ENCODE results near the gene ASRGL1.
"Not testable (repeated sequence)": the region's sequence is repeated elsewhere in the genome, so short reads cannot be mapped to it uniquely, and the experiment has no call there.

Gene ASRGL1

DNA sequence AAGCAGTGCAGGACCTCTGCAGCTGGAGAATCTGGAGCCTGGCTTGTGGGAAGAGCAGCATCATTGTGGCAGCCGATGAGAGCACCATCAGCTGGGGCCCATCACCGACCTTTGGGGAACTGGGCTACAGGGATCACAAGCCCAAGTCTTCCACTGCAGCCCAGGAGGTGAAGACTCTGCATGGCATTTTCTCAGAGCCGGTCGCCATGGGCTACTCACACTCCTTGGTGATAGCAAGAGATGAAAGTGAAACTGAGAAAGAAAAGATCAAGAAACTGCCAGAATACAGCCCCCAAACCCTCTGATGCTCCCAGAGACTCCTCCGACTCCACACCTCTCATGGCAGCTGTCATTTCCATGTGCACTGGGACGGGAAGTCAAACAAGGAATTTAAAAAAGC, 35.6 kb downstream of the ASRGL1 start:
- H3K23ac ChIP-seq (ENCODE audit: low read length), result no peak overlapping the region
- no peaks in the 10 kb centered on the region for H3K4me1 ChIP-seq (ENCODE audit: control insufficient read depth in 1 of 2, insufficient read depth in 2 of 2, low read length in 2 of 2)
- no peak overlapping the region for H3K4ac ChIP-seq (ENCODE audit: low read depth, low read length)
- H4K8ac ChIP-seq (ENCODE audit: low read depth, low read length), result no peak overlapping the region
- no peak overlapping the region for H2AK5ac ChIP-seq (ENCODE audit: low read length)
- DNase-seq, result no peak
- no peak overlapping the region for H2BK5ac ChIP-seq (ENCODE audit: low read depth, low read length, poor library complexity)
- peaks cover 3% of the 10 kb centered on the region for H3K9me3 ChIP-seq (ENCODE audit: insufficient read depth, low read depth, low read length)
- no peak overlapping the region for H3K9ac ChIP-seq (ENCODE audit: low read length)
- no CpG with 5 or more reads among the region's 6 CpGs for WGBS (ENCODE audit: extremely low coverage, insufficient coverage, insufficient read length)
- H3K18ac ChIP-seq (ENCODE audit: low read length), result no peak overlapping the region
- H3K4me2 ChIP-seq (ENCODE audit: low read length), result no peak overlapping the region
- H2BK120ac ChIP-seq (ENCODE audit: insufficient read depth, low read length, poor library complexity), result no peak overlapping the region
- H3K14ac ChIP-seq (ENCODE audit: low read length), result no peak overlapping the region
- H4K12ac ChIP-seq (ENCODE audit: low read depth, low read length), result no peak overlapping the region
- H3K27ac ChIP-seq (ENCODE audit: low read depth, low read length), result no peak overlapping the region
- no peak overlapping the region for H3K4me3 ChIP-seq (ENCODE audit: low read depth, low read length)
- no peak overlapping the region for H2AFZ ChIP-seq (ENCODE audit: insufficient read depth, low read length, poor library complexity)
- H4K91ac ChIP-seq (ENCODE audit: low read depth, low read length), result no peak overlapping the region
- H2BK12ac ChIP-seq (ENCODE audit: low read length), result no peak overlapping the region
- no peaks in the 10 kb centered on the region for H3K79me2 ChIP-seq (ENCODE audit: control insufficient read depth, insufficient read depth, low read length, poor library complexity)
- H3K36me3 ChIP-seq (ENCODE audit: control insufficient read depth in 1 of 2, insufficient read depth in 2 of 2, low read length in 2 of 2), result no peaks in the 10 kb centered on the region
- H3K27me3 ChIP-seq (ENCODE audit: insufficient read depth, low read length), result no peaks in the 10 kb centered on the region
- H3K79me1 ChIP-seq (ENCODE audit: low read length), result no peaks in the 10 kb centered on the region

DNA sequence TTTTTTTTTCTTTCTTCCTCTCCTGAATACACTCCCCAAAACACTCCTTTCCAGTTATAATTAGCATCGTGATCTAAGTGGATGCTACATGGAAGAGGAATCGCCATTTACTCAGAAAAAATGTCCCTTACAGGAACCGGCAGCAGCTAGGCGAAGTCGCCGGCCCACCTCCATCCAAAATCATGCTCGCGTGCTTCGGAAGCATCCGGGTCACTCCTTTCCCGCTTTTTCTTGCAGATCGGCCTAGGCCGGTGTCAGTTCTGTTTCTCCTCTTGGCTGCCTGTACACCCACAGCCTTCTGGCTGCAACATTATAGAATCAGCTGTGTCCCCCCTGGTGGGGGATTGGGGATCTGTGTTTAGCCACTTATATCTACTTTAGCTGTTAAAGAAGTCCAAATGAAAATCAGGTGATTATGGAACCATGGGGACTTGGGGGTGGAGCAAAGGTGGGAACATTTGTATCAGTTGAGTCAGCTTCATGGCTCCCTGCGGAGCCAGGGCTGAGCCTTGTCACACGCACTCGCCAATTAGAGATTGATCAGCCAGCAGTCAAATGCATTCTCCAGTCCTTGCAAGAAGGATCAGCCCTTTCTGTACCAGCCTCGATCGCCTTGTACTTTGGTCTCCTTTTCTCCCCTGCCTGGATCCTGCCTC, 36.3 kb downstream of the ASRGL1 start:
- Histone ChIP-seq H3K23ac (ENCODE audit: low read length) (no peak overlapping the region), H3K27me3 (ENCODE audit: insufficient read depth, low read length) (no peaks in the 10 kb centered on the region), H3K36me3 (ENCODE audit: control insufficient read depth in 1 of 2, insufficient read depth in 2 of 2, low read length in 2 of 2) (no peaks in the 10 kb centered on the region), H3K9me3 (ENCODE audit: insufficient read depth, low read depth, low read length) (no peaks in the 10 kb centered on the region), H3K4me3 (ENCODE audit: low read depth, low read length) (no peak overlapping the region), H2BK120ac (ENCODE audit: insufficient read depth, low read length, poor library complexity) (no peak overlapping the region), H4K8ac (ENCODE audit: low read depth, low read length) (no peak overlapping the region), H3K27ac (ENCODE audit: low read depth, low read length) (no peak overlapping the region), H2AFZ (ENCODE audit: insufficient read depth, low read length, poor library complexity) (no peak overlapping the region), H2BK12ac (ENCODE audit: low read length) (no peak overlapping the region), H3K4me2 (ENCODE audit: low read length) (no peak overlapping the region), H2BK5ac (ENCODE audit: low read depth, low read length, poor library complexity) (no peak overlapping the region), H3K4me1 (ENCODE audit: control insufficient read depth in 1 of 2, insufficient read depth in 2 of 2, low read length in 2 of 2) (no peaks in the 10 kb centered on the region), H4K91ac (ENCODE audit: low read depth, low read length) (no peak overlapping the region), H2AK5ac (ENCODE audit: low read length) (no peak overlapping the region), H3K79me1 (ENCODE audit: low read length) (no peaks in the 10 kb centered on the region), H3K14ac (ENCODE audit: low read length) (no peak overlapping the region), H3K4ac (ENCODE audit: low read depth, low read length) (no peak overlapping the region), H3K18ac (ENCODE audit: low read length) (no peak overlapping the region), H3K9ac (ENCODE audit: low read length) (no peak overlapping the region), H4K12ac (ENCODE audit: low read depth, low read length) (no peak overlapping the region), H3K79me2 (ENCODE audit: control insufficient read depth, insufficient read depth, low read length, poor library complexity) (no peaks in the 10 kb centered on the region)
- DNase-seq, result no peak
- WGBS (ENCODE audit: extremely low coverage, insufficient coverage, insufficient read length), result no CpG with 5 or more reads among the region's 18 CpGs

DNA sequence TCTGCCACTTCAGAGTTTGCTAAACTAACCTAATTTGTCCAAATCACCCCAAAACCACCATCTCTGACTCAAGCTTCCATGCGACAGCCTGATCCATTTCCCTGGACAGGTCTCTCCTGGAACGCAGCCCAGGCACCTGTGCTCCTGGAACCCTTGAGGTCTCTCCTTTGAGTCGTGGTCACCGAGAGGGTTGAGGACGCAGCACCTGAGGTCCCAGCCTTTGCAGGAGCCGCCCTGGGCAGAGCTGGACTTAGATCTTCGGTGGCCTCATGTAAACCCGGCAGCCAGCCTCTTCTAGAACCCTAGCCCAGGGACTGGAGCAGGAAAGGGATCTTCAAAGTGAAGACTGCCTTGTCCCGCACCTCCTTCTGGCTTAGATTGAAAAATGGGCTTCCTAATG, 37.6 kb downstream of the ASRGL1 start:
- Histone ChIP-seq H3K27ac (ENCODE audit: low read depth, low read length) (no peak overlapping the region), H3K4ac (ENCODE audit: low read depth, low read length) (no peak overlapping the region), H4K12ac (ENCODE audit: low read depth, low read length) (no peak overlapping the region), H3K79me1 (ENCODE audit: low read length) (no peaks in the 10 kb centered on the region), H3K27me3 (ENCODE audit: insufficient read depth, low read length) (no peaks in the 10 kb centered on the region), H3K4me2 (ENCODE audit: low read length) (no peak overlapping the region), H2BK12ac (ENCODE audit: low read length) (no peak overlapping the region), H3K18ac (ENCODE audit: low read length) (no peak overlapping the region), H3K79me2 (ENCODE audit: control insufficient read depth, insufficient read depth, low read length, poor library complexity) (no peaks in the 10 kb centered on the region), H2AK5ac (ENCODE audit: low read length) (no peak overlapping the region), H4K8ac (ENCODE audit: low read depth, low read length) (no peak overlapping the region), H3K4me3 (ENCODE audit: low read depth, low read length) (no peak overlapping the region), H3K9me3 (ENCODE audit: insufficient read depth, low read depth, low read length) (no peaks in the 10 kb centered on the region), H2BK120ac (ENCODE audit: insufficient read depth, low read length, poor library complexity) (no peak overlapping the region), H2AFZ (ENCODE audit: insufficient read depth, low read length, poor library complexity) (no peak overlapping the region), H2BK5ac (ENCODE audit: low read depth, low read length, poor library complexity) (no peak overlapping the region), H3K4me1 (ENCODE audit: control insufficient read depth in 1 of 2, insufficient read depth in 2 of 2, low read length in 2 of 2) (no peaks in the 10 kb centered on the region), H3K9ac (ENCODE audit: low read length) (no peak overlapping the region), H3K36me3 (ENCODE audit: control insufficient read depth in 1 of 2, insufficient read depth in 2 of 2, low read length in 2 of 2) (no peaks in the 10 kb centered on the region), H4K91ac (ENCODE audit: low read depth, low read length) (no peak overlapping the region), H3K14ac (ENCODE audit: low read length) (no peak overlapping the region), H3K23ac (ENCODE audit: low read length) (no peak overlapping the region)
- no CpG with 5 or more reads among the region's 9 CpGs for WGBS (ENCODE audit: extremely low coverage, insufficient coverage, insufficient read length)
- no peak for DNase-seq

GRCh38 chr11:62378459-62379063, 41.3 kb downstream of the ASRGL1 start:
- H3K27me3 ChIP-seq (ENCODE audit: insufficient read depth, low read length); H3K79me2 ChIP-seq (ENCODE audit: control insufficient read depth, insufficient read depth, low read length, poor library complexity); H3K4me1 ChIP-seq (ENCODE audit: control insufficient read depth in 1 of 2, insufficient read depth in 2 of 2, low read length in 2 of 2); H3K27ac ChIP-seq (ENCODE audit: low read depth, low read length); H3K14ac ChIP-seq (ENCODE audit: low read length); H3K4ac ChIP-seq (ENCODE audit: low read depth, low read length); H3K18ac ChIP-seq (ENCODE audit: low read length); H3K36me3 ChIP-seq (ENCODE audit: control insufficient read depth in 1 of 2, insufficient read depth in 2 of 2, low read length in 2 of 2); H2AK5ac ChIP-seq (ENCODE audit: low read length); H3K79me1 ChIP-seq (ENCODE audit: low read length); H2BK12ac ChIP-seq (ENCODE audit: low read length); H2BK5ac ChIP-seq (ENCODE audit: low read depth, low read length, poor library complexity); H3K4me2 ChIP-seq (ENCODE audit: low read length); H3K4me3 ChIP-seq (ENCODE audit: low read depth, low read length); H4K12ac ChIP-seq (ENCODE audit: low read depth, low read length); H2AFZ ChIP-seq (ENCODE audit: insufficient read depth, low read length, poor library complexity); H3K9ac ChIP-seq (ENCODE audit: low read length); H3K23ac ChIP-seq (ENCODE audit: low read length); H4K91ac ChIP-seq (ENCODE audit: low read depth, low read length); H4K8ac ChIP-seq (ENCODE audit: low read depth, low read length); H3K9me3 ChIP-seq (ENCODE audit: insufficient read depth, low read depth, low read length); H2BK120ac ChIP-seq (ENCODE audit: insufficient read depth, low read length, poor library complexity): not testable (repeated sequence)
- DNase-seq, result peak; percentile 15 to 87
- WGBS (ENCODE audit: extremely low coverage, insufficient coverage, insufficient read length), result no CpG with 5 or more reads among the region's 9 CpGs

All from trophoblast cell (in vitro differentiated cells and primary cell).